Adrenal gland (tissue), 12 donors: ENCODE measurements around the gene CACNA1C. TPM values are rescaled to one million over a fixed set of nuclear protein-coding genes. Genes with fewer than 3 reads are reported as not detected.

Experiments used
- DNase-seq, 7 donors: peaks; one replicate each; pipeline ENCODE4 v3.0.0-alpha.2; 2019 to 2020
- H3K27ac ChIP-seq, 5 donors: fragments of 200-600 bp; sonication (generic) in 4 of 5; 1 replicate in 3 of 5; 2 replicates in 2 of 5; pipeline versions ENCODE4 v1.5.1 to v1.8.0; 2016 to 2020; ENCODE audit warnings: mild to moderate bottlenecking in 1 of 5
- H3K27me3 ChIP-seq: fragments of 200-600 bp; 2 replicates; pipeline ENCODE4 v1.8.0; 2021
- H3K36me3 ChIP-seq, 2 donors: fragments of 200-600 bp; replicated peaks in 1 of 2; 1 replicate in 1 of 2; 2 replicates in 1 of 2; pipeline versions ENCODE4 v1.5.1 to v1.8.0; 2018 to 2022
- H3K4me1 ChIP-seq, 2 donors: fragments of 200-600 bp; replicated peaks in 1 of 2; 1 replicate in 1 of 2; 2 replicates in 1 of 2; pipeline versions ENCODE4 v1.5.1 to v1.8.0; 2018 to 2021
- H3K4me3 ChIP-seq, 4 donors: fragments of 200-600 bp; sonication (generic) in 3 of 4; one replicate each; pipeline ENCODE4 v1.5.1; 2016 to 2018
- H3K9me3 ChIP-seq, 3 donors: fragments of 200-600 bp; sonication (generic) in 1 of 3; replicated peaks in 1 of 3; 1 replicate in 2 of 3; 2 replicates in 1 of 3; pipeline versions ENCODE4 v1.5.1 to v1.8.0; 2016 to 2021
- CTCF ChIP-seq, 6 experiments: fragments of 450-650 bp in 4 of 6; fragments of 200-600 bp in 2 of 6; sonication (generic) in 1 of 6; IDR thresholded peaks; 1 replicate in 5 of 6; 2 replicates in 1 of 6; pipeline versions ENCODE4 v1.5.1 to v1.8.0; 2016 to 2021; ENCODE audit warnings: antibody characterized with exemption in 6 of 6, mild to moderate bottlenecking in 2 of 6, moderate library complexity in 1 of 6
- POLR2A ChIP-seq, 2 donors: fragments of 450-650 bp; IDR thresholded peaks; one replicate each; pipeline ENCODE4 v1.6.1; 2017; ENCODE audit warnings: antibody characterized with exemption in 2 of 2, mild to moderate bottlenecking in 2 of 2, moderate library complexity in 1 of 2
- WGBS, 4 donors: extraction: QIAGEN DNeasy Blood & Tissue Kit in 2 of 4; methylation state at CpG; one replicate each; pipeline versions ENCODE4 v1.1.5 to v1.1.7; 2013 to 2017; 5-methylcytosine and 5-hydroxymethylcytosine counted together
- intact Hi-C, 2 donors: fragments of 100-400 bp; cut with DNase I; formaldehyde crosslinking; loops; one replicate each; pipeline versions ENCODE4 v1.14.1 to v1.15.0; 2022 to 2023
- polyA plus RNA-seq, 3 donors: library from polyadenylated mRNA; stranded (reverse); fragments of 200-250 nt in 2 of 3; fragments of 350-450 nt in 1 of 3; fragmentation: Illumina TruSeq in 1 of 3; extraction: RNeasy Lipid Tissue Mini Kit (QIAGEN cat#74804) in 1 of 3; gene quantifications; one replicate each; pipeline ENCODE4 v1.2.3, GENCODE V29; 2013 to 2014
- total RNA-seq, 9 donors: library from RNA; depleted of rRNA in 4 of 9; stranded (reverse); fragments of >200 nt in 4 of 9; fragments of 120-200 nt in 1 of 9; fragmentation: NEBNext Ultra II Directional in 1 of 9; extraction: Animal tissue kit (Norgen Biotek cat#: 25700) in 1 of 9; gene quantifications; one replicate each; pipeline versions ENCODE4 v1.1.0 to v1.2.4, GENCODE V29; 2013 to 2023
- donor health status: healthy with polysubstance abuse.
- donor health status: Bipolar disorder and iron deficiency.
- donor health status: DM: yes; HTN: yes; CAD: no.
- donor health status: DM: no; HTN: no; CAD: no.
- donor health status: DM: no; HTN: no; CAD: no.
- donor health status: DM: yes; HTN: yes; CAD: no.

Gene CACNA1C
- total and polyA plus RNA-seq, 12 donors = 1.4 to 5.8 (median 3.5) TPM

- DNase-seq = no peak
- peaks cover 0 to 8% of the 10 kb centered on the region in 2 donors for H3K4me1 ChIP-seq
- H3K36me3 ChIP-seq = no peaks in the 10 kb centered on the region
- 46 to 65% (median 57%) methylated on average over 4 of the region's 4 CpGs for WGBS, 4 donors
- H3K9me3 ChIP-seq = no peaks in the 10 kb centered on the region
- no peak overlapping the region for H3K27ac ChIP-seq
- intact Hi-C loops = no loop called here
- TF ChIP-seq POLR2A (IDR thresholded peaks at IDR 0.05) (no peak), CTCF (IDR thresholded peaks at IDR 0.05) (no peak)
- H3K27me3 ChIP-seq = no peaks in the 10 kb centered on the region
- H3K4me3 ChIP-seq = no peak overlapping the region
Measured at GRCh38 chr12:2343681-2344080, 290.9 kb downstream of the CACNA1C start.

- no peaks in the 10 kb centered on the region for H3K27me3 ChIP-seq
- peaks cover 0 to 8% of the 10 kb centered on the region in 2 donors for H3K4me1 ChIP-seq
- no peaks in the 10 kb centered on the region for H3K36me3 ChIP-seq
- TF ChIP-seq POLR2A (IDR thresholded peaks at IDR 0.05) = no peak
- intact Hi-C loops = no loop called here
- H3K27ac ChIP-seq = no peak overlapping the region
- WGBS, 4 donors = 90 to 93% (median 91%) methylated on average over 2 of the region's 2 CpGs
- H3K9me3 ChIP-seq = no peaks in the 10 kb centered on the region
- H3K4me3 ChIP-seq = no peak overlapping the region
- no peak for DNase-seq
Measured at GRCh38 chr12:2344476-2344875, 291.7 kb downstream of the CACNA1C start.

- no peak for DNase-seq
- Histone ChIP-seq H3K4me1 (peaks cover 0 to 8% of the 10 kb centered on the region in 2 donors), H3K27ac (no peak overlapping the region), H3K36me3 (no peaks in the 10 kb centered on the region), H3K27me3 (no peaks in the 10 kb centered on the region), H3K4me3 (no peak overlapping the region), H3K9me3 (no peaks in the 10 kb centered on the region)
- no peak for TF ChIP-seq CTCF (IDR thresholded peaks at IDR 0.05)
- intact Hi-C loops = no loop called here
- 54 to 69% (median 57%) methylated on average over 4 of the region's 4 CpGs for WGBS, 4 donors
Measured at GRCh38 chr12:2344885-2345284, 292.1 kb downstream of the CACNA1C start.

- no peaks in the 10 kb centered on the region for H3K36me3 ChIP-seq
- TF ChIP-seq POLR2A (IDR thresholded peaks at IDR 0.05) (no peak), CTCF (IDR thresholded peaks at IDR 0.05) (no peak)
- intact Hi-C loops = no loop called here
- H3K9me3 ChIP-seq = no peaks in the 10 kb centered on the region
- no peak for DNase-seq
- 69 to 100% (median 75%) methylated on average over 1 to 11 of the region's 11 CpGs for WGBS, 4 donors
- H3K27ac ChIP-seq = no peak overlapping the region
- no peak overlapping the region for H3K4me3 ChIP-seq
- H3K4me1 ChIP-seq = peaks cover 0 to 8% of the 10 kb centered on the region in 2 donors
- no peaks in the 10 kb centered on the region for H3K27me3 ChIP-seq
Measured at GRCh38 chr12:2345902-2346301, 293.1 kb downstream of the CACNA1C start.

GRCh38 chr12:2346416-2346815, 293.6 kb downstream of the CACNA1C start:
- no peaks in the 10 kb centered on the region for H3K27me3 ChIP-seq
- TF ChIP-seq CTCF (IDR thresholded peaks at IDR 0.05) (no peak), POLR2A (IDR thresholded peaks at IDR 0.05) (no peak)
- no peaks in the 10 kb centered on the region for H3K36me3 ChIP-seq
- no peaks in the 10 kb centered on the region for H3K9me3 ChIP-seq
- H3K4me1 ChIP-seq = peaks cover 0 to 8% of the 10 kb centered on the region in 2 donors
- WGBS, 4 donors = 78 to 96% (median 82%) methylated on average over 5 of the region's 5 CpGs
- H3K4me3 ChIP-seq = no peak overlapping the region
- no peak overlapping the region for H3K27ac ChIP-seq
- no peak for DNase-seq
- intact Hi-C loops = no loop called here
